CD4-positive, alpha-beta T cell treated with Interleukin-1 beta for 1 hour (primary cell): Measurements from ENCODE around the gene PPP1R15A.
"Not testable (repeated sequence)": the region's sequence is repeated elsewhere in the genome, so short reads cannot be mapped to it uniquely, and the experiment has no call there.

ENCODE experiments used
- DNase-seq, 2 donors: peaks; one replicate each; pipeline ENCODE4 v3.0.0-alpha.2; 2020 to 2022

PPP1R15A gene

DNA sequence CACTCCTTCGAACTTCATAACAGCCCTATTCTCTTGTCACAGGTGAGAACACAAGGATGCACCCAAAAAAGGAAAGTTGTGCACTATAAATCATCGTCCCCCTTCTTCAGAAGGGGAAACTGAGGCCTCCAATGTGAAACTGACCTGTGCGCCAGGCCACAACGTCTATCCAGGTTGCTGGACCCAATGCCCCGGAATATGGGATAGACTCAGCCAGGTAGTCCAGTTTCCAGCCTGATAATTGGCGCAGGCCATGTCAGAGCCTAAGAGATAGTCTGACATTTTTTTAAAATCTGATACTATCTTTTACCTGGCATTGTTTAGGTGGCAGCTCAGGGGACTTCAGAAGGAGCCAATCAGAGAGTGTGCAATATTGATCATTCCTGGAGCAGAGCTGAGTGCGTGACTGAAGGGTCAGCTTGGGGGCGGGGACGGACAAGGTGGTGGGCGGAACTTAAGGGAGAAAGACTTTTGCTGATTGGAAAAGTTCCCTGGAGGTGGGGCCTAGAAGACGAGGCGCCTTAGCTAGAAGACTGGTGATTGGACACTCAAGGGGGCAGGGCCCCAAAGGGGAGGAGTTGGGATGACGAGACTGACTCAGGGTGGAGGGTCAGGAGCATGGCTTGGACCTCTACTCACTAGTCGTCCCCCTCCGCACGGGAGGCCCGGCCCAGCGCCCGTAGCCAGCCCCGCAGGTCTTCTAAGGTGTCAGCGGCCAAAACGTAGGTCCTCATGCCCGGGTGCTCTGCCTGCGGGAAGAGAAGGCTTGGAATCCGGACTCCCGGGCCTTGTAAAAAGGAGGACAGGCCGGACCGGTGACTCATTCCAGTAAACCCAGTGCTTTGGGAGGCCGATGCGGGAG lies 12.3 kb upstream of the PPP1R15A start:
- DNase-seq: peak; percentile 13 to 58

DNA sequence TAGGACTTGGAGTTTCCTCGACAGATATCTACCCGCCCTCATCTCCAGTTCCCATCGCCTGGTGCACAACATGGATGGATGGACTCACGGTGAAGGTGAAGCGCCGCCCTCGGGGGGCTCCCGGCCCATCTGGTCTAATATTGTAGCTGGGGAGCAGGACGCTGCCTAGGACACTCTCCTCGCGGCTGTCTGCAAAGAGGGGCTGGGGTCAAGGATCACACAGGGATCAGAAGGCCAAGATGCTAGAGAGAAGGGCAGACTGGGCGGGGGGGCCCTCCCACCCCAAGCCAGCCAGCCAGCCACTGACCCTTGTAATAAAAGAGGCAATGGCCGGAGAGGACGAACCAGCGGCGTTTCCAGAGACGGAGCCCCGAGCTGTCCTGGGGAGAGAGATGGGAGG lies 10.9 kb upstream of the PPP1R15A start:
- no peak for DNase-seq

GRCh38 chr19:48862827-48863226 lies 9.4 kb upstream of the PPP1R15A start:
- no peak for DNase-seq

DNA sequence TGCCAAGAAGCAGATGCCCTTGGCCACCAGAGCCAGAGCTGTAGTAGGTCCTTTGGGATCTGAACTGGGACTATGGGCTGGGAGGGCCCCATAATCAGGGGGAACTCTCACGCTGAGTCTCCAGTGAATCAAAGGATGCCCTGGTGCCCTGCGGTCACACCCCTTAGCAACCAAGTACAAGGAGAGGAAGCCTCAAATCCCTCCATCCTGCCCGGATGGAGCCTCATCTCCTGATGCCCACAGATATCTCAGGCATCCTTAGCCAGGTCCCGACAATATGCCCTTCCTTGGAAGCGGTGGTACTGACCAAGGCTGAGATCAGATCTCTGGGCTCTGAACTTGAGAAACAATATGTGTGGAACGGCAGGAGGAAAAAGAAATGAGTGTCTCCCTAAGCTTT lies 5.5 kb upstream of the PPP1R15A start:
- no peak for DNase-seq

- DNase-seq: no peak
Observed at GRCh38 chr19:48867123-48867745, 5.0 kb upstream of the PPP1R15A start.

GRCh38 chr19:48867746-48868113 lies 4.5 kb upstream of the PPP1R15A start:
- no peak for DNase-seq

DNA sequence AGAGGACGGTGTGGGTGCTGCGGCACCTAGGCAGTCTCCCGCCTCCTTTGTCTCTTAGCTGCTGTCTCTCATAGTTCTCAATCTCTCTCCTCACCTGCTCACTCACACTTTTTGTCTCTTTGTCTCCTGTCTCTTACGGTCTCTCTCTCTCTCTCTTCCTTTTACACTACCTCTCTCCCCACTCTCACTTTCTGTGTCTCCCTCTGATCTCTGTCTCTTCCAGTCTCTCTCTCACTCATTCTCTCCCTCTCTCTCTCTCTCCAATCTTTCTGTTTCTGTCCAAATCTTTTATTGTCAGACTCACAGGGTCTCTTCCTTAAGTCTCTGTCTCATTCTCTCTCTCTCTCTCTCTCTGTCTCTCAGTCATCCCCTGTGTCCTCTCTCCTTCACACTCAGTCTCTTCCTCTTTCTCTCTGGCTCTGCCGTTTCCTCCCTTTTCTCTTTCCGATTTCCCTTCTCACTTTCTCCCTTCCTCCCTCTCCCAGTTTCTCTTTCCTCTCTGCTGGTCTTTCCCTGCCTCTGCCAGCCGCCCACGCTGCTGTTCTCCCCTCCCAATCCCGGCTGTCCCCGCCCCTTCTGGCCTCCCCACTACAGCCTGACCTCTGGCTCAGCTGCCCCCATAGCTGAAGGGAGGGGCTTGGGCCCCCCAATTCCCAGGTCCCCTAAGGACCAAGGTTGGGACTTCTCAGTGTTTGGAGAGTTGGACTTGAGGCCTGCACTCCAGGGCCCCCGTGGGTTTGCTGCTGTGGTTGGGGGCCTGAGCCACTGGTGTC lies 3.9 kb upstream of the PPP1R15A start, which contains the start of gene PLEKHA4:
Gene PLEKHA4 (minus strand): TSS at position 504 of the 773 bp plus-strand sequence. CDS start 997 bp downstream, outside the sequence.
- DNase-seq: no peak

GRCh38 chr19:48870048-48870447 lies 2.2 kb upstream of the PPP1R15A start:
- no peak for DNase-seq

GRCh38 chr19:48871471-48872181 lies 595 bp upstream of the PPP1R15A start:
- not testable (repeated sequence) for DNase-seq

DNA sequence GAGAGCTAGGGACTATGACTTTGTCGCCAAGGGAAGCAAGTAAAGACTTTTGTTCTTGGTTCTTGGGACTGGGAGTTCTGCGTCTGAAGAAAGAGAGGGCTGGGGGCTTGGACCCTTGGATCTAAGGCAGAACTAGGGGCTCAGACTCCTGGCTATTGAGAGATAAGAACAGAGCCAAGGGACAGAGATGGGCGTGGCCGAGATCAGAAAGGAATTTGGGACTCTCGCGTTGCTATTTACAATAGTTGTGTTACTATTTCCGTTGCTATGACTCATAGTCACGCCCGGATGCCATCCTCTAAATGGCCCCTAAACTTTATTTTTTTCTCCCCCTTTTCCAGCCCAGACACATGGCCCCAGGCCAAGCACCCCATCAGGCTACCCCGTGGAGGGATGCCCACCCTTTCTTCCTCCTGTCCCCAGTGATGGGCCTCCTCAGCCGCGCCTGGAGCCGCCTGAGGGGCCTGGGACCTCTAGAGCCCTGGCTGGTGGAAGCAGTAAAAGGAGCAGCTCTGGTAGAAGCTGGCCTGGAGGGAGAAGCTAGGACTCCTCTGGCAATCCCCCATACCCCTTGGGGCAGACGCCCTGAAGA lies 759 bp downstream of the PPP1R15A start:
- DNase-seq: peak; percentile 87

DNA sequence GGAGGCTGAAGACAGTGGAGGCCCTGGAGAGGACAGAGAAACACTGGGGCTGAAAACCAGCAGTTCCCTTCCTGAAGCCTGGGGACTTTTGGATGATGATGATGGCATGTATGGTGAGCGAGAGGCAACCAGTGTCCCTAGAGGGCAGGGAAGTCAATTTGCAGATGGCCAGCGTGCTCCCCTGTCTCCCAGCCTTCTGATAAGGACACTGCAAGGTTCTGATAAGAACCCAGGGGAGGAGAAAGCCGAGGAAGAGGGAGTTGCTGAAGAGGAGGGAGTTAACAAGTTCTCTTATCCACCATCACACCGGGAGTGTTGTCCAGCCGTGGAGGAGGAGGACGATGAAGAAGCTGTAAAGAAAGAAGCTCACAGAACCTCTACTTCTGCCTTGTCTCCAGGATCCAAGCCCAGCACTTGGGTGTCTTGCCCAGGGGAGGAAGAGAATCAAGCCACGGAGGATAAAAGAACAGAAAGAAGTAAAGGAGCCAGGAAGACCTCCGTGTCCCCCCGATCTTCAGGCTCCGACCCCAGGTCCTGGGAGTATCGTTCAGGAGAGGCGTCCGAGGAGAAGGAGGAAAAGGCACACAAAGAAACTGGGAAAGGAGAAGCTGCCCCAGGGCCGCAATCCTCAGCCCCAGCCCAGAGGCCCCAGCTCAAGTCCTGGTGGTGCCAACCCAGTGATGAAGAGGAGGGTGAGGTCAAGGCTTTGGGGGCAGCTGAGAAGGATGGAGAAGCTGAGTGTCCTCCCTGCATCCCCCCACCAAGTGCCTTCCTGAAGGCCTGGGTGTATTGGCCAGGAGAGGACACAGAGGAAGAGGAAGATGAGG lies 1.5 kb downstream of the PPP1R15A start:
- DNase-seq: peak; percentile 17 to 38

GRCh38 chr19:48874303-48875135 lies 2.3 kb downstream of the PPP1R15A start:
- peak; percentile 40 to 59 for DNase-seq

DNA sequence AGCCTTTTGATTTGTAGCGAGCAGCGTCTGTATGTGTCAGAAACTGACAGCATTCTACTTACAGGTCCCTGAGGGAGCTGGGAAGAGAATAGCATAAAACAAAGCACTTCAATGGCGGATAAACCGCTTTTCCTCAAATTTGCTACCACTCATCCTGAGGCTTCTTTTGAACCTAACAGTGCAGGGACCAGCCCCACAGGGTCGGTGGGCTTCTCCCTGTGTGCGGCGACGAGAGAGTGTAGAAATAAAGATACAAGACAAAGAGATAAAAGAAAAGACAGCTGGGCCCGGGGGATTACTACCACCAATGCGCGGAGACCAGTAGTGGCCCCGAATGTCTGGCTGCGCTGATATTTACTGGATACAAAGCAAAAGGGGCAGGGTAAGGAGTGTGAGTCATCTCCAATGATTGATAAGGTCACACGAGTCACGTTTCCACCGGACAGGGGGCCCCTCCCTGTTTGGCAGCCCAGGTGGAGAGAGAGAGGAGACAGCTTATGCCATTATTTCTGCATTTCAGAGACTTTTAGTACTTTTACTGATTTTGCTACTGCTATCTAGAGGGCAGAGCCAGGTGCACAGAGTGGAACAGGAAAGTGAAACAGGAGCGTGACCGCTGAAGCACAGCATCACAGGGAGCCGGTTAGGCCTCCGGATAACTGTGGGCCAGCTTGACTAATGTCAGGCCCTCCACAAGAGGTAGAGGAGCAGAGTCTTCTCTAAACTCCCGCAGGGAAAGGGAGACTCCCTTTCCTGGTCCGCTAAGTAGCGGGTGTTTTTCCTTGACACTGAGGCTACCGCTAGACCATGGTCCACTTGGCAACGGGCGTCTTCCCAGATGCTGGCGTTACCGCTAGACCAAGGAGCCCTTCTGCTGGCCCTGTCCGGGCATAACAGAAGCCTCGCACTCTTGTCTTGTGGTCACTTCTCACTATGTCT lies 4.1 kb downstream of the PPP1R15A start:
- peak; percentile 54 to 57 for DNase-seq

DNA sequence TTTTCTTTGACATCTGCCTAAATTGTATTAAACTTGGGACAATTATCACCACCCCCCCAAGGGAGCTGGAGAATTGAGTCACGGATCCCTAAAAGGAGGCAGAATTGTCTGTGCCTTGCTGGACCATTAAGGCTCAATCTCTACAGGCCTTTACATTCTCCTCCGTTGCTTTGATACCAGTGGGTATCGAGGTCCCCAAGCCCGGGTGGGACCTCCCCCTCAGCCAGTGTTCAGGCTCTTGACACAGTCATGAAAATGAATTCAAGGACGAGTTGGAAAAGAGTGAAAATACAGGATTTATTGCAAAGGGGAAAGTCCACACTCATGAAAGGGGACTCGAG lies 5.6 kb downstream of the PPP1R15A start:
- DNase-seq: peak in 1 of 2 donors; percentile 47

DNA sequence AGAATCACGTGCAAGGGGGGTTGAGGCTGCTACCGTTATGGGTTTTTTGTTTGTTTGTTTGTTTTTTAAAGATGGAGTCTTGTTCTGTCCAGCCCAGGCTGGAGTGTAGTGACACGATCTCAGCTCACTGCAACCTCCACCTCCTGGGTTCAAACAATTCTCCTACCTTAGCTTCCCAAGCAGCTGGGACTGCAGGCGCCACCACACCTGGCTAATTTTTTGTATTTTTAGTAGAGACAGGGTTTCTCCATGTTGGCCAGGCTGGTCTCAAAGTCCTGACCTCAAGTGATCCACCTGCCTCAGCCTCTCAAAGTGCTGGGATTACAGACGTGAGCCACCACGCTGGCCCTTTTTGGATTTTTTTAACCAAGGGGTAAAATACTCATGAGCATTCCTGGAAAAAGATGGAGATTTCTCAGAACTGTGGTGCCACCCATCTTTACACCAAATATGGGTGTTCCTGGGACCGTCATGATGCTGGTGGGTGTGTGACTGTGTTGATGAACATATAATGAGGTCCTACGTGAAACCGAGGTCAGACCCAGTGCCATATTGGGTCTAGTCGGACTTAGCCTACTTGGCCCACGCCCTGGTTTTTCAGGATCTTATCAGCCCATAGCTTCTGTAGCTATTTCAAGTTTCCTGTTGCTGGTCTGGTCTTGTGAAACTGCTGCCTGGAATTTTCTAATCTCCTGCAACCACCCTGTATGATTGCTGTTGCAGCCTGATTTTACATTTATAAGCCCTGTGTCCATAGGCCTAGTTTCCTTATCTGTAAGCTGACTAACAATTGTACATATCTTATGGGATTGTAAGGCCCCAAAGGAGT lies 6.2 kb downstream of the PPP1R15A start:
- peak; percentile 49 to 52 for DNase-seq

DNA sequence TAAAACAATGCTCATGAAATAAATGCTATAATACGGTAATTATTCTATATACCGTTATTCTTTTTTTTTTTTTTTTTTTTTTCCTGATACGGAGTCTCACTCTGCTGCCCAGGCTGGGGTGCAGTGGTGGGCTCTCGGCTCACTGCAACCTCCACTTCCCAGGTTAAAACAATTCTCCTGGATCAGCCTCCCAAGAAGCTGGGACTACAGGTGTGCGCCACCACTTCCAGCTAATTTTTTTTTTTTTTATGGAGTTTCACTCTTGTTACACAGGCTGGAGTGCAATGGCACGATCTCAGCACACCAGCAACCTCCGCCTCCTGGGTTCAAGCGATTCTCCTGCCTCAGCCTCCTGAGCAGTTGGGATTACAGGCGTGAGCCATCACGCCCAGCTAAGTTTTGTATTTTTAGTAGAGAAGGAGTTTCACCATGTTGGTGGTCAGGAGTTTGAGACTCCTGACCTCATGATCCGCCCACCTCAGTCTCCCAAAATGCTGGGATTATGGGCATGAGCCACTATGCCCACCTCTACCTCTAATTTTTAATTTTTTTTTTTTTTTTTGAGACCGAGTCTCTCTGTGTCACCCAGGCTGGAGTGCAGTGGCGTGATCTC lies 6.9 kb downstream of the PPP1R15A start:
- DNase-seq: peak; percentile 16 to 28

GRCh38 chr19:48879696-48880095 lies 7.5 kb downstream of the PPP1R15A start:
- DNase-seq: peak in 1 of 2 donors; percentile 26
